Testis (tissue), 2 donors: Measurements from ENCODE around the gene WDR46.

ENCODE experiments used
- POLR2A ChIP-seq: fragments of 450-650 bp; IDR thresholded peaks from one replicate; pipeline ENCODE4 v1.6.1; 2017; ENCODE audit warnings: antibody characterized with exemption, mild to moderate bottlenecking, moderate library complexity
- TF ChIP-seq, protein P1 (sequence below), 3 experiments: fragments of 450-650 bp in 2 of 3; fragments of 200-600 bp in 1 of 3; sonication (generic) in 1 of 3; IDR thresholded peaks; one replicate each; pipeline ENCODE4 v1.5.1; 2016 to 2019; ENCODE audit warnings: antibody characterized with exemption in 3 of 3, mild to moderate bottlenecking in 2 of 3, moderate library complexity in 1 of 3

DNA sequence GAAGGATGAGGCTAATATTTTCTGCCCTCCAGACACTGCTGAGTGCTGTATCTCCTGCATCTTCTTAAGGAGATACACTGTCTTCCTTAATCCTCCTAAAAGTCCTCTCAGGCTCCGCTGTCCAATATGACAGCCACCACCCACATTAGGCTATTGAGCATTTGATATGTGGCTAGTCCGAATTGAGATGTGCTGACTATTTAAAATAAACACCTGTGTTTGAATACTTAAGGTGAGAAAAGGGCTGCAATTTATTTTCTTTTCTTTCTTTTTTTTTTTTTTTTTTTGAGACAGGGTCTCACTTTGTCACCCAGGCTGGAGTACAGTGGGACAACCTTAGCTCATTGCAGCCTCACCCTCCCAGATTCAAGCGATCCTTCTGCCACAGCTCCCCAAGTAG is 12.8 kb upstream of the WDR46 start:
- no peak for TF ChIP-seq POLR2A
- TF ChIP-seq, protein P1, sequence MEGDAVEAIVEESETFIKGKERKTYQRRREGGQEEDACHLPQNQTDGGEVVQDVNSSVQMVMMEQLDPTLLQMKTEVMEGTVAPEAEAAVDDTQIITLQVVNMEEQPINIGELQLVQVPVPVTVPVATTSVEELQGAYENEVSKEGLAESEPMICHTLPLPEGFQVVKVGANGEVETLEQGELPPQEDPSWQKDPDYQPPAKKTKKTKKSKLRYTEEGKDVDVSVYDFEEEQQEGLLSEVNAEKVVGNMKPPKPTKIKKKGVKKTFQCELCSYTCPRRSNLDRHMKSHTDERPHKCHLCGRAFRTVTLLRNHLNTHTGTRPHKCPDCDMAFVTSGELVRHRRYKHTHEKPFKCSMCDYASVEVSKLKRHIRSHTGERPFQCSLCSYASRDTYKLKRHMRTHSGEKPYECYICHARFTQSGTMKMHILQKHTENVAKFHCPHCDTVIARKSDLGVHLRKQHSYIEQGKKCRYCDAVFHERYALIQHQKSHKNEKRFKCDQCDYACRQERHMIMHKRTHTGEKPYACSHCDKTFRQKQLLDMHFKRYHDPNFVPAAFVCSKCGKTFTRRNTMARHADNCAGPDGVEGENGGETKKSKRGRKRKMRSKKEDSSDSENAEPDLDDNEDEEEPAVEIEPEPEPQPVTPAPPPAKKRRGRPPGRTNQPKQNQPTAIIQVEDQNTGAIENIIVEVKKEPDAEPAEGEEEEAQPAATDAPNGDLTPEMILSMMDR (IDR thresholded peaks at IDR 0.05), result no peak
